ENCODE results near the gene CCN5. TPM values are rescaled to one million over a fixed set of nuclear protein-coding genes. Genes with fewer than 3 reads are reported as not detected.

CCN5 gene
- total RNA-seq, 1 experiment from 2014 or later: 0.37 TPM

GRCh38 chr20:44759595-44759994 lies 44.4 kb downstream of the CCN5 start:
- no peaks in the 10 kb centered on the region for H3K27me3 Mint-ChIP-seq (ENCODE audit: low read depth)

GRCh38 chr20:44761423-44761822 lies 46.3 kb downstream of the CCN5 start:
- POLR2A ChIA-PET: interaction anchor here (0.6 kb wide), 1 partner anchor 25 kb away, joined by 3 read pairs; no protein-coding TSS in a partner anchor
- H3K27me3 Mint-ChIP-seq (ENCODE audit: low read depth): no peaks in the 10 kb centered on the region
- no peak for ATAC-seq
- H3K4me3 Mint-ChIP-seq: no peak overlapping the region
- no peak for DNase-seq (ENCODE audit: low spot score)
- H3K36me3 Mint-ChIP-seq: no peaks in the 10 kb centered on the region
- H3K27ac Mint-ChIP-seq: no peak overlapping the region
- TF ChIP-seq E2F4 (CRISPR knock-in tag; IDR thresholded peaks at IDR 0.05; ENCODE audit: borderline replicate concordance, low read depth): no peak
- TF ChIP-seq JUN (CRISPR knock-in tag; IDR thresholded peaks at IDR 0.05): no peak
- TF ChIP-seq GRHL2 (CRISPR knock-in tag; IDR thresholded peaks at IDR 0.05; ENCODE audit: insufficient replicate concordance, severe bottlenecking): no peak
- TF ChIP-seq FOXK1 (CRISPR knock-in tag; IDR thresholded peaks at IDR 0.05): no peak
- CTCF ChIA-PET: interaction anchor here (1.3 to 4.3 kb wide), 2 partner anchors 11 to 13 kb away, joined by 4 to 18 read pairs; no protein-coding TSS in a partner anchor
- no peaks in the 10 kb centered on the region for H3K9me3 Mint-ChIP-seq
- H3K4me1 Mint-ChIP-seq: peaks cover 7% of the 10 kb centered on the region; the same call in 1 of the 2 replicates

More at GRCh38 chr20:44759595-44759994, 44.4 kb downstream of the CCN5 start:
- POLR2A ChIA-PET: no interaction called here
- no peak overlapping the region for H3K27ac Mint-ChIP-seq
- H3K9me3 Mint-ChIP-seq: no peaks in the 10 kb centered on the region
- 0 out of 2 replicates have a peak, but pooled peaks cover 2% of the 10 kb centered on the region for H3K4me1 Mint-ChIP-seq
- CTCF ChIA-PET: interaction anchor here (4.3 kb wide), 1 partner anchor 9 kb away, joined by 18 read pairs; no protein-coding TSS in a partner anchor
- ATAC-seq (no peak), DNase-seq (ENCODE audit: low spot score) (no peak)
- H3K36me3 Mint-ChIP-seq: no peaks in the 10 kb centered on the region
- TF ChIP-seq USF1 (CRISPR knock-in tag; IDR thresholded peaks at IDR 0.05) (no peak), E2F1 (CRISPR knock-in tag; IDR thresholded peaks at IDR 0.05) (no peak), GABPB1 (CRISPR knock-in tag; IDR thresholded peaks at IDR 0.05) (no peak), NR1H2 (CRISPR knock-in tag; IDR thresholded peaks at IDR 0.05) (no peak)
- no peak overlapping the region for H3K4me3 Mint-ChIP-seq

- Mint-ChIP-seq H3K9me3 (no peaks in the 10 kb centered on the region), H3K4me1 (peaks cover 7% of the 10 kb centered on the region; the same call in 1 of the 2 replicates), H3K27ac (no peak overlapping the region), H3K36me3 (no peaks in the 10 kb centered on the region), H3K27me3 (ENCODE audit: low read depth) (no peaks in the 10 kb centered on the region), H3K4me3 (no peak overlapping the region)
- ATAC-seq (no peak), DNase-seq (ENCODE audit: low spot score) (no peak)
- ChIA-PET CTCF (interaction anchor here (1.1 to 4.3 kb wide), 3 partner anchors 12 to 23 kb away, joined by 3 to 18 read pairs (median 5); no protein-coding TSS in a partner anchor), POLR2A (no interaction called here)
- TF ChIP-seq IRF2 (CRISPR knock-in tag; IDR thresholded peaks at IDR 0.05; ENCODE audit: borderline replicate concordance, low read depth): no peak
- TF ChIP-seq USF1 (CRISPR knock-in tag; IDR thresholded peaks at IDR 0.05): no peak
- no peak for TF ChIP-seq ZNF671 (CRISPR knock-in tag; IDR thresholded peaks at IDR 0.05)
- no peak for TF ChIP-seq STAT6 (CRISPR knock-in tag; conservative IDR thresholded peaks at IDR 0.05; ENCODE audit: low read depth)
- TF ChIP-seq ZNF138 (CRISPR knock-in tag; conservative IDR thresholded peaks at IDR 0.05): no peak
- TF ChIP-seq FOXP1 (CRISPR knock-in tag; IDR thresholded peaks at IDR 0.05; ENCODE audit: borderline replicate concordance): no peak
- TF ChIP-seq CREB1 (CRISPR knock-in tag; IDR thresholded peaks at IDR 0.05): no peak
- TF ChIP-seq ZNF423 (CRISPR knock-in tag; IDR thresholded peaks at IDR 0.05): no peak
- no peak for TF ChIP-seq E2F4 (CRISPR knock-in tag; IDR thresholded peaks at IDR 0.05; ENCODE audit: borderline replicate concordance, low read depth)
- no peak for TF ChIP-seq ZNF396 (CRISPR knock-in tag; IDR thresholded peaks at IDR 0.05; ENCODE audit: borderline replicate concordance)
- no peak for TF ChIP-seq ZNF532 (CRISPR knock-in tag; IDR thresholded peaks at IDR 0.05; ENCODE audit: borderline replicate concordance)
Measured at GRCh38 chr20:44762466-44763140, 47.4 kb downstream of the CCN5 start.
